ENCODE data around the gene SMYD3.

Gene SMYD3

GRCh38 chr1:246134789-246135188 lies 372.3 kb downstream of the SMYD3 start:
- no peak for DNase-seq

- DNase-seq, result no peak
These were observed 376.0 kb downstream of the SMYD3 start for GRCh38 chr1:246131095-246131494.

GRCh38 chr1:246128494-246129069 lies 378.5 kb downstream of the SMYD3 start:
- no peak for DNase-seq

- no peak for DNase-seq
These were observed 380.5 kb downstream of the SMYD3 start for GRCh38 chr1:246126580-246126979.

- DNase-seq, result no peak
These were observed 385.0 kb downstream of the SMYD3 start for GRCh38 chr1:246122071-246122470.

GRCh38 chr1:246121533-246121932 lies 385.5 kb downstream of the SMYD3 start:
- no peak for DNase-seq

GRCh38 chr1:246117066-246117791 lies 389.9 kb downstream of the SMYD3 start:
- DNase-seq, result peak; percentile 43

- no peak for DNase-seq
These were observed 392.7 kb downstream of the SMYD3 start for GRCh38 chr1:246114369-246114768.

- DNase-seq, result no peak
These were observed 393.5 kb downstream of the SMYD3 start for GRCh38 chr1:246113555-246114095.

- DNase-seq, result no peak
These were observed 395.5 kb downstream of the SMYD3 start for GRCh38 chr1:246111570-246111969.

GRCh38 chr1:246110343-246111219 lies 396.5 kb downstream of the SMYD3 start:
- no peak for DNase-seq

GRCh38 chr1:246108278-246108925 lies 398.7 kb downstream of the SMYD3 start:
- DNase-seq, result no peak

- DNase-seq, result no peak
These were observed 399.4 kb downstream of the SMYD3 start for GRCh38 chr1:246107516-246108277.

- DNase-seq, result no peak
These were observed 400.7 kb downstream of the SMYD3 start for GRCh38 chr1:246106342-246106763.

- DNase-seq, result no peak
These were observed 402.2 kb downstream of the SMYD3 start for GRCh38 chr1:246104927-246105326.

- no peak for DNase-seq
These were observed 407.5 kb downstream of the SMYD3 start for GRCh38 chr1:246099570-246099969.

- no peak for DNase-seq
These were observed 410.7 kb downstream of the SMYD3 start for GRCh38 chr1:246096356-246096755.

GRCh38 chr1:246095443-246095842 lies 411.6 kb downstream of the SMYD3 start:
- no peak for DNase-seq

- no peak for DNase-seq
These were observed 413.8 kb downstream of the SMYD3 start for GRCh38 chr1:246093230-246093629.

GRCh38 chr1:246092136-246092535 lies 414.9 kb downstream of the SMYD3 start:
- DNase-seq, result no peak

GRCh38 chr1:246091477-246091876 lies 415.6 kb downstream of the SMYD3 start:
- DNase-seq, result peak; percentile 27

GRCh38 chr1:246086191-246086590 lies 420.9 kb downstream of the SMYD3 start:
- DNase-seq, result no peak

All from femur (tissue), 1 donor.